ENCODE data around the gene MAB21L1.

DNA sequence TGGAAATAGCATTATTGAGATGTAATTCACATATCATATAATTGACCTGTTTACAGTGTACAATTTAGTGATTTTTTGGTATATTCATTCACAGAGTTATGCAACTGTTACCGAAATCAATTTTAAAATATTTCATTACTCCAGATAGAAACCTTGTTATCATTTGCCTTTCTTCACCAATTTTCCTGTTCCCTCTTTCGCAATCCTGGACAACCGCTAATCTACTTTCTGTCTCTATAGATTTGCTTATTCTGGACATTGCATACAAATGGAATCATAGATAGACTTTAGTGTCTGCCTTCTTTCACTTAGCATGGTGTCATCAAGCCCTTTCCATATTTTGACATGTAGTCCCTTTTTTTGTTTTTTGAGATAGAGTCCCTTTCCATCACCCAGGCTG is 19.2 kb downstream of the MAB21L1 start:
- TF ChIP-seq CTCF (IDR thresholded peaks at IDR 0.05) (no peak), POLR2A (IDR thresholded peaks at IDR 0.05) (no peak), POLR2AphosphoS5 (IDR thresholded peaks at IDR 0.05) (no peak)

Measured in gastroesophageal sphincter (tissue), 3 donors.